Skeletal muscle cell (primary cell): ENCODE results near the gene EPN2.
A peak's percentile ranks its signal among the peaks of the same experiment; 100 is the strongest.

Experiments used
- DNase-seq: peaks from one replicate; pipeline ENCODE4 v3.0.0-alpha.2; 2010; ENCODE audit warnings: low read depth
- H3K4me3 ChIP-seq: 2 replicates; pipeline ENCODE4 v1.5.1; 2011; ENCODE audit warnings: low read depth, mild to moderate bottlenecking, control low read depth, low read length, moderate library complexity

EPN2 gene

GRCh38 chr17:19336938-19337711, 100.0 kb downstream of the EPN2 start:
- no peak for DNase-seq
- no peak overlapping the region for H3K4me3 ChIP-seq

GRCh38 chr17:19337712-19338023, 100.5 kb downstream of the EPN2 start:
- no peak overlapping the region for H3K4me3 ChIP-seq
- DNase-seq = no peak

- no peak overlapping the region for H3K4me3 ChIP-seq
- no peak for DNase-seq
Measured at GRCh38 chr17:19338031-19338990, 101.1 kb downstream of the EPN2 start.

GRCh38 chr17:19339341-19339815, 102.2 kb downstream of the EPN2 start:
- no peak overlapping the region for H3K4me3 ChIP-seq
- no peak for DNase-seq

GRCh38 chr17:19341211-19341631, 104.1 kb downstream of the EPN2 start:
- no peak overlapping the region for H3K4me3 ChIP-seq
- no peak for DNase-seq

- DNase-seq = no peak
- no peak overlapping the region for H3K4me3 ChIP-seq
Measured at GRCh38 chr17:19341641-19342610, 104.8 kb downstream of the EPN2 start.

- no peak for DNase-seq
- no peak overlapping the region for H3K4me3 ChIP-seq
Measured at GRCh38 chr17:19342611-19343255, 105.6 kb downstream of the EPN2 start.

GRCh38 chr17:19343256-19343630, 106.1 kb downstream of the EPN2 start:
- H3K4me3 ChIP-seq = no peak overlapping the region
- no peak for DNase-seq

- no peak overlapping the region for H3K4me3 ChIP-seq
- no peak for DNase-seq
Measured at GRCh38 chr17:19343671-19344151, 106.5 kb downstream of the EPN2 start.

- no peak for DNase-seq
- no peak overlapping the region for H3K4me3 ChIP-seq
Measured at GRCh38 chr17:19344311-19345066, 107.3 kb downstream of the EPN2 start.

- no peak overlapping the region for H3K4me3 ChIP-seq
- DNase-seq = no peak
Measured at GRCh38 chr17:19345067-19345460, 107.9 kb downstream of the EPN2 start.

- no peak for DNase-seq
Measured at GRCh38 chr17:19345486-19346350, 108.6 kb downstream of the EPN2 start.

GRCh38 chr17:19346351-19347255, 109.4 kb downstream of the EPN2 start:
- no peak overlapping the region for H3K4me3 ChIP-seq
- peak; percentile 75 for DNase-seq

More at GRCh38 chr17:19345486-19346350, 108.6 kb downstream of the EPN2 start:
- no peak overlapping the region for H3K4me3 ChIP-seq

- no peak for DNase-seq
- no peak overlapping the region for H3K4me3 ChIP-seq
Measured at GRCh38 chr17:19347323-19348080, 110.3 kb downstream of the EPN2 start.

- H3K4me3 ChIP-seq = no peak overlapping the region
- DNase-seq = no peak
Measured at GRCh38 chr17:19348081-19348650, 111.0 kb downstream of the EPN2 start.
